Activated naive CD4-positive, alpha-beta T cell treated with anti-CD3 and anti-CD28 coated beads, Interleukin-2, amount 50 U/mL, for 72 hours (primary cell): ENCODE measurements around the gene PALS1. TPM values are rescaled to one million over a fixed set of nuclear protein-coding genes. Genes with fewer than 3 reads are reported as not detected.
"Not testable (repeated sequence)": the region's sequence is repeated elsewhere in the genome, so short reads cannot be mapped to it uniquely, and the experiment has no call there.

Source experiments
- ATAC-seq, 2 donors: fragments of 150-1000 bp; cut with Tn5 transposase; 2 replicates each; pipeline ENCODE4 v1.10.0; 2021; ENCODE audit warnings: mild to moderate bottlenecking in 2 of 2, moderate library complexity in 2 of 2
- DNase-seq, 2 donors: peaks; one replicate each; pipeline ENCODE4 v3.0.0; 2021 to 2022; ENCODE audit warnings: low spot score in 2 of 2
- H3K27ac Mint-ChIP-seq, 2 donors: one replicate each; pipeline ENCODE4 v1.8.0; 2022; ENCODE audit warnings: mild to moderate bottlenecking in 2 of 2, mixed read lengths in 2 of 2
- H3K36me3 Mint-ChIP-seq, 2 donors: one replicate each; pipeline ENCODE4 v1.8.0; 2022; ENCODE audit warnings: mixed read lengths in 2 of 2
- H3K9me3 Mint-ChIP-seq, 2 donors: one replicate each; pipeline ENCODE4 v1.8.0; 2022; ENCODE audit warnings: mixed read lengths in 2 of 2
- total RNA-seq, 2 donors: library from RNA; stranded (reverse); gene quantifications; one replicate each; pipeline ENCODE4 v1.2.3, GENCODE V29; 2022

The PALS1 gene
- total RNA-seq, 2 donors from 2014 or later = 8.7 to 9.7 TPM

- Mint-ChIP-seq H3K36me3 (no peaks in the 10 kb centered on the region), H3K27ac (peak overlapping the region; percentile 77 to 88), H3K9me3 (no peaks in the 10 kb centered on the region)
- ATAC-seq (no peak), DNase-seq (no peak)
Measured at GRCh38 chr14:67242168-67242420, 859 bp downstream of the PALS1 start.

- Mint-ChIP-seq H3K36me3 (no peaks in the 10 kb centered on the region), H3K9me3 (no peaks in the 10 kb centered on the region), H3K27ac (no peak overlapping the region)
- DNase-seq (no peak), ATAC-seq (no peak)
Measured at GRCh38 chr14:67245104-67245503, 3.9 kb downstream of the PALS1 start.

- Mint-ChIP-seq H3K27ac (no peak overlapping the region), H3K36me3 (no peaks in the 10 kb centered on the region), H3K9me3 (no peaks in the 10 kb centered on the region)
- no peak for DNase-seq
- ATAC-seq = no peak
Measured at GRCh38 chr14:67251573-67252226, 10.5 kb downstream of the PALS1 start.

- H3K9me3 Mint-ChIP-seq = no peaks in the 10 kb centered on the region
- no peaks in the 10 kb centered on the region for H3K36me3 Mint-ChIP-seq
- DNase-seq (no peak), ATAC-seq (no peak)
- no peak overlapping the region for H3K27ac Mint-ChIP-seq
Measured at GRCh38 chr14:67253076-67253635, 11.9 kb downstream of the PALS1 start.

GRCh38 chr14:67257906-67258305, 16.7 kb downstream of the PALS1 start:
- DNase-seq = no peak
- no peak overlapping the region for H3K27ac Mint-ChIP-seq
- no peaks in the 10 kb centered on the region for H3K9me3 Mint-ChIP-seq
- H3K36me3 Mint-ChIP-seq = no peaks in the 10 kb centered on the region
- no peak for ATAC-seq

DNA sequence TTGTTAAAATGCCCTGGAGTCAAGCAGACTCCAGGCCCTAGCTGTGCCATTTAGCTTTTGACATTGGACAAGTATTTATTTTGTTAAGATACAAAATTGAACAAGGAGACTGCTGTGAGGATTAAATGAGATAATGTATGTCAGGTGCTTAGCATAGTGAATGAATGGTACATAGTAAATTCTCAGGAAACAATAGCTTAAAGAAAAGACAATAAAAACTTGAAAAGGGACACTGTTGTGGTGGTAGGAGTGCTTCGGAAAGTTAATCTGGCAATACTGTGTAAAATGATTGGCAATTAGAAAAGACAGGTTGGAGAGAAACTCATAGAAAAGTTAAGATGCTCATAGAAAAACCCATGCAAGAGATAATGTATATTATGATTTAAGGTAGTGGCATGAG, 19.7 kb downstream of the PALS1 start:
- no peaks in the 10 kb centered on the region for H3K9me3 Mint-ChIP-seq
- no peak overlapping the region for H3K27ac Mint-ChIP-seq
- no peaks in the 10 kb centered on the region for H3K36me3 Mint-ChIP-seq
- DNase-seq (no peak), ATAC-seq (no peak)

DNA sequence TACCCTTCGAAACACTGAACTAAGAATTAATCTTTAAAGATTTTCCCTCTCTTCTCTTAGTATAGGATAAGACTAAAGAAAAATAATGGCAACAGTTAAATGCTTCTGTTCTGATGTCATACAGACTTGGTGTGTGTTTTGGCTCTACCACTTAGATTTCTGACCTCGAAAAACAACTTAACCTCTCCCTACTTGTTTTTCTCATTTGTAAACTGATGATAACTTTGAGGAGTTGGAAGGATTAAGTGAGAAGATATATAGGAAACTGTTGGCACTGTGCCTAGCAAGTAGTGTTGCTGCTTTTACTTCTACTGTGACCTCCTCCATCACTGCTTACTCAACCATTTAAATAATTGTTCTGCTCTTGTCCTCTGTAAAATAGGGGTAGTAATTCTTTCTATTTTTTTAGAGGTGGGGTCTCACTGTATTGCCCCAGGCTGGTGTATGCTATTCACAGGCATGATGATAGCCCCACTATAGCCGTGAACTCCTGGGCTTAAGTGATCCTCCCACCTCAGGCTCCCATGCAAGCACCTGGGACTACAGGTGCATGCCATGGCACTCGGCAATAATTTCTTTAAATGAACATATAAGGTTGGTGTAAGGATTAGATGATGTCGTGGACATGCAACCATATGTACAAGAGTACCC, 22.4 kb downstream of the PALS1 start:
- Mint-ChIP-seq H3K27ac (no peak overlapping the region), H3K9me3 (no peaks in the 10 kb centered on the region), H3K36me3 (no peaks in the 10 kb centered on the region)
- DNase-seq (no peak), ATAC-seq (no peak)

- Mint-ChIP-seq H3K27ac (no peak overlapping the region), H3K36me3 (no peaks in the 10 kb centered on the region), H3K9me3 (no peaks in the 10 kb centered on the region)
- no peak for DNase-seq
- no peak for ATAC-seq
Measured at GRCh38 chr14:67265131-67265530, 23.9 kb downstream of the PALS1 start.

GRCh38 chr14:67267576-67268328, 26.5 kb downstream of the PALS1 start:
- peaks cover 10 to 11% of the 10 kb centered on the region in 2 donors for H3K36me3 Mint-ChIP-seq
- DNase-seq = no peak
- H3K9me3 Mint-ChIP-seq = no peaks in the 10 kb centered on the region
- no peak overlapping the region for H3K27ac Mint-ChIP-seq
- peak in 1 of 2 donors; percentile 54 for ATAC-seq

DNA sequence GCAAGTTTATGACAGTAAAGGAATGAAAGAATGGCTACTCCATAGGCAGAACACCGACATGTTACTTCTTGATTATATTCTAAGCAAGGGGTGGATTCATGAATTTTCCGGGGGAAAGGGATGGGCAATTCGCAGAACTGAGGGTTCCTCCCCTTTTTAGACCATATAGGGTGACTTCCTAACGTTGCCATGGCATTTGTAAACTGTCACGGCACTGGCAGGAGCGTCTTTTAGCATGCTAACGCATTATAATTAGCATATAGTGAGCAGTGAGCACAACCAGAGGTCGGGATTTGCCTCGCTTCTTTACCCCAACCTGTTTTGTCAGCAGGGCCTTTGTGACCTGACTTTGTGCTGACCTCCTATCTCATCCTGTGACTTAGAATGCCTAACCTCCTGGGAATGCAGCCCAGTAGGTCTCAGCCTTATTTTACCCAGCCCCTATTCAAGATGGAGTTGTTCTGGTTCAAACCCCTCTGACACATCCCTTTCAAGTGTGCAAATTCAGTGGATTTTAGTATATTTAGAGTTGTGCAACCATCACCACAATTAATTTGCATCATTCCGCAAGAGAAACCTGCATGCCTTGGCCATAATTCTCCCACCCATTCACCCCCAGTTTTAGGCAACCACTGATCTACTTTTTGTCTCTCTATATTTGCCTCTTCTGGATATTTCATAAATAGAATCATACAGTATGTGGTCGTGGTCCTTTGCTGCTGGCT, 27.4 kb downstream of the PALS1 start:
- H3K27ac Mint-ChIP-seq = no peak overlapping the region
- no peaks in the 10 kb centered on the region for H3K9me3 Mint-ChIP-seq
- peaks cover 10 to 15% of the 10 kb centered on the region in 2 donors for H3K36me3 Mint-ChIP-seq
- ATAC-seq = no peak
- no peak for DNase-seq

DNA sequence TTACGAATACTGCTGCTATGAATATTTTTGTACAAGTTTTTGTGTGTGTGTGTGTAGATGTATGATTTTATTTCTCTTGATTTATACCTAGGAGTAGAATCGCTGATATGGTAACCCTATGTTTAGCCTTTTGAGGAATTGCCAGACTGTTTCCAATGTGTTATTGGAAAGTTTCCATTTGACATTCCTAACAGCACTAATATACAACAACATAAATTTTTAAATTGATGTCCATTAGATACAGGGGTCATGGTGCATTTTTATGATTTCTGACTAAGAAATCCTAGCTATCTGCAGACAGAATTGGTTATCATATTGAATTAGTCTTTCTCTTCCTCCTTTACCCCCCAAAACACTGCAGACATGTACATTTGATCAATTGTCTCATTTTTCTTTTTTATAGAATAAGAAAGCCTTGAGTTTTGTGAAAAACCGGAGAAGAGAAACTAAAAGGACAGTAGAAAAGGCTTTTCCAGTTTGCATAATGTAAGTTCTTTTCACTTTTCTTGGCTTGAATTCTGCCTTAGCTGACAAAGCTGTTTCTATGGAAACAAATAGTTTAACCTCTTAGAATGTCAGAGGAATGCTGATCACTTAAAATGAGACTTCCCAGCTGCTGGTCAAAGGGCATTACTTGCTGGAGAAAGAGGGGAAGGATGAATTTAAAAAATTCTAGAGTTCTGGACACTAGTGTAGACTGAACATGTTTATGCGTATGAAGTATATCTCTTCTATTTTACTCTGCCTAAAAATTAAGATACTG, 28.2 kb downstream of the PALS1 start:
- H3K36me3 Mint-ChIP-seq = peaks cover 10 to 20% of the 10 kb centered on the region in 2 donors
- DNase-seq (no peak), ATAC-seq (no peak)
- no peak overlapping the region for H3K27ac Mint-ChIP-seq
- no peaks in the 10 kb centered on the region for H3K9me3 Mint-ChIP-seq

GRCh38 chr14:67270145-67270753, 29.0 kb downstream of the PALS1 start:
- peaks cover 10 to 20% of the 10 kb centered on the region in 2 donors for H3K36me3 Mint-ChIP-seq
- H3K27ac Mint-ChIP-seq = no peak overlapping the region
- H3K9me3 Mint-ChIP-seq = no peaks in the 10 kb centered on the region
- DNase-seq = no peak
- no peak for ATAC-seq

DNA sequence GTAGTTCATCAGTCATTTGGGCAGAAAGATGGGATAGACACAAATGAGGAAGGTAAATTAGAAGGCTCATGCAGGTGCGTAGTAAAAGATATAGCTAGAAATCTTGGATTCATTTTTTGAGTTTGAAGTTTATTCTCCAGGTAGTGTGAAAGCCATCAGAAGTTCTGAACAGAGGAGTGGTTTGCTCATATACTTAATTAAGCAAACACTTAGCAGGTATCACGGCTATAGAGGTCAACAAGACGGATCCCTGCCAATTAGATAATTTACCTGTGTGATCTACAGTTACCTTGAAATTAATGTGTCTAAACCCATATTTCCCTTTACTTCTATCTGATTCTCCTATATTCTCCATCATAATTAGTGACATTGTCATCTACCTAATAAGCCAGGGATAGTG, 29.7 kb downstream of the PALS1 start:
- DNase-seq (no peak), ATAC-seq (no peak)
- Mint-ChIP-seq H3K36me3 (peaks cover 10 to 20% of the 10 kb centered on the region in 2 donors), H3K9me3 (no peaks in the 10 kb centered on the region), H3K27ac (no peak overlapping the region)

DNA sequence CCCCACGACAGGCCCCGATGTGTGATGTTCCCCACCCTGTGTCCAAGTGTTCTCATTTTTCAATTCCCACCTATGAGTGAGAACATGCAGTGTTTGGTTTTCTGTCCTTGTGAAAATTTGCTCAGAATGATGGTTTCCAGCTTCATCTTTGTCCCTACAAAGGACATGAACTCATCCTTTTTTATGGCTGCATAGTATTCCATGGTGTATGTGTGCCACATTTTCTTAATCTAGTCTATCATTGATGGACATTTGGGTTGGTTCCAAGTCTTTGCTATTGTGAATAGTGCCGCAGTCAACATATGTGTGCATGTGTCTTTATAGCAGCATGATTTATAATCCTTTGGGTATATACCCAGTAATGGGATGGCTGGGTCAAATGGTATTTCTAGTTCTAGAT, 32.0 kb downstream of the PALS1 start:
- H3K27ac Mint-ChIP-seq, H3K9me3 Mint-ChIP-seq, DNase-seq, ATAC-seq: not testable (repeated sequence)
- peaks cover 10 to 20% of the 10 kb centered on the region in 2 donors for H3K36me3 Mint-ChIP-seq

GRCh38 chr14:67276131-67276530, 34.9 kb downstream of the PALS1 start:
- DNase-seq = no peak
- peaks cover 10 to 20% of the 10 kb centered on the region in 2 donors for H3K36me3 Mint-ChIP-seq
- H3K9me3 Mint-ChIP-seq = no peaks in the 10 kb centered on the region
- no peak overlapping the region for H3K27ac Mint-ChIP-seq
- ATAC-seq = no peak

GRCh38 chr14:67280506-67280905, 39.3 kb downstream of the PALS1 start:
- DNase-seq (no peak), ATAC-seq (no peak)
- no peak overlapping the region for H3K27ac Mint-ChIP-seq
- no peaks in the 10 kb centered on the region for H3K36me3 Mint-ChIP-seq
- no peaks in the 10 kb centered on the region for H3K9me3 Mint-ChIP-seq
